Uterus (tissue), 4 donors: Measurements from ENCODE around the gene PLSCR4. TPM values are rescaled to one million over a fixed set of nuclear protein-coding genes. Genes with fewer than 3 reads are reported as not detected.

Experiments
- DNase-seq, 2 donors: peaks; one replicate each; pipeline ENCODE4 v3.0.0-alpha.2; 2019 to 2020
- H3K27ac ChIP-seq, 2 donors: fragments of 200-600 bp; sonication (generic); 1 replicate in 1 of 2; 2 replicates in 1 of 2; pipeline ENCODE4 v1.5.1; 2016 to 2018
- H3K27me3 ChIP-seq, 2 donors: fragments of 200-600 bp; sonication (generic); one replicate each; pipeline ENCODE4 v1.5.1; 2018 to 2019; ENCODE audit warnings: control low read depth in 1 of 2
- H3K36me3 ChIP-seq, 2 donors: fragments of 200-600 bp; sonication (generic); one replicate each; pipeline ENCODE4 v1.5.1; 2019; ENCODE audit warnings: control low read depth in 1 of 2
- H3K4me1 ChIP-seq, 2 donors: fragments of 200-600 bp; sonication (generic); one replicate each; pipeline ENCODE4 v1.5.1; 2018 to 2019; ENCODE audit warnings: control low read depth in 1 of 2
- H3K4me3 ChIP-seq, 2 donors: fragments of 200-600 bp; sonication (generic); 1 replicate in 1 of 2; 2 replicates in 1 of 2; pipeline ENCODE4 v1.5.1; 2018 to 2019; ENCODE audit warnings: mild to moderate bottlenecking in 1 of 2
- H3K9me3 ChIP-seq, 2 donors: fragments of 200-600 bp; sonication (generic); one replicate each; pipeline ENCODE4 v1.5.1; 2019; ENCODE audit warnings: control low read depth in 1 of 2
- POLR2A ChIP-seq, 2 donors: fragments of 450-650 bp; IDR thresholded peaks; one replicate each; pipeline ENCODE4 v1.6.1; 2016; ENCODE audit warnings: antibody characterized with exemption in 2 of 2, mild to moderate bottlenecking in 1 of 2, moderate library complexity in 1 of 2
- intact Hi-C: fragments of 100-400 bp; cut with DNase I; formaldehyde crosslinking; loops from one replicate; pipeline ENCODE4 v1.15.1; 2023; ENCODE audit warnings: low total_unique reads
- total RNA-seq, 4 donors: library from RNA; depleted of rRNA in 3 of 4; stranded (reverse); fragments of >200 nt in 3 of 4; gene quantifications; one replicate each; pipeline versions ENCODE4 v1.1.0 to v1.2.4, GENCODE V29; 2014 to 2023
- TF ChIP-seq, protein P1 (sequence below), 4 experiments: fragments of 200-600 bp in 2 of 4; fragments of 450-650 bp in 2 of 4; sonication (generic) in 2 of 4; IDR thresholded peaks; one replicate each; pipeline ENCODE4 v1.5.1; 2016 to 2019; ENCODE audit warnings: antibody characterized with exemption in 4 of 4, mild to moderate bottlenecking in 2 of 4, moderate library complexity in 1 of 4
- donor health status: DM: yes; HTN: yes; CAD: no.

PLSCR4 gene
- total RNA-seq, 4 donors from 2014 or later, result 45.9 to 107 (median 67.8) TPM

DNA sequence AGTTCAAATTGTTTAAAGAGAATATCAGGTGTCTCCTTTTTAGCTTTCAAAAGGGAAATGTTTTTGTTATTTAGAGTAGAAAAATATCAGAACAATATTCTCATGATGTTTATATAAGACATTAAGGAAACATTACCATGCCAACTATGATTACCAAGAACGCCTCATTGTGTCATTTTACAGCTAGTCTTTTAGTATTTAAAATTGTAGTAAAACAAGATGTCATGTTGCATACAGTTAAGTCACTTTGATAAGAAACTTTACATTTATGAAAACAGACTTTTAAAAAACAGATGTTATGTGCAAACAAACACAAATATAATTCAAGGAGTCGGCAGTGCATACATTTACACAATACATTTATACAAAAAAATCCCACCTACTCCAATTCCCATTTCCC, 4.4 kb downstream of the PLSCR4 start:
- Histone ChIP-seq H3K4me3 (no peak overlapping the region), H3K36me3 (no peaks in the 10 kb centered on the region), H3K9me3 (no peaks in the 10 kb centered on the region), H3K4me1 (no peaks in the 10 kb centered on the region), H3K27ac (peak overlapping the region in 1 of 2 donors; percentile 51), H3K27me3 (no peaks in the 10 kb centered on the region)
- TF ChIP-seq POLR2A (IDR thresholded peaks at IDR 0.05), result no peak
- TF ChIP-seq, protein P1, sequence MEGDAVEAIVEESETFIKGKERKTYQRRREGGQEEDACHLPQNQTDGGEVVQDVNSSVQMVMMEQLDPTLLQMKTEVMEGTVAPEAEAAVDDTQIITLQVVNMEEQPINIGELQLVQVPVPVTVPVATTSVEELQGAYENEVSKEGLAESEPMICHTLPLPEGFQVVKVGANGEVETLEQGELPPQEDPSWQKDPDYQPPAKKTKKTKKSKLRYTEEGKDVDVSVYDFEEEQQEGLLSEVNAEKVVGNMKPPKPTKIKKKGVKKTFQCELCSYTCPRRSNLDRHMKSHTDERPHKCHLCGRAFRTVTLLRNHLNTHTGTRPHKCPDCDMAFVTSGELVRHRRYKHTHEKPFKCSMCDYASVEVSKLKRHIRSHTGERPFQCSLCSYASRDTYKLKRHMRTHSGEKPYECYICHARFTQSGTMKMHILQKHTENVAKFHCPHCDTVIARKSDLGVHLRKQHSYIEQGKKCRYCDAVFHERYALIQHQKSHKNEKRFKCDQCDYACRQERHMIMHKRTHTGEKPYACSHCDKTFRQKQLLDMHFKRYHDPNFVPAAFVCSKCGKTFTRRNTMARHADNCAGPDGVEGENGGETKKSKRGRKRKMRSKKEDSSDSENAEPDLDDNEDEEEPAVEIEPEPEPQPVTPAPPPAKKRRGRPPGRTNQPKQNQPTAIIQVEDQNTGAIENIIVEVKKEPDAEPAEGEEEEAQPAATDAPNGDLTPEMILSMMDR (IDR thresholded peaks at IDR 0.05), result no peak
- DNase-seq, result no peak
- intact Hi-C loops, result no loop called here

DNA sequence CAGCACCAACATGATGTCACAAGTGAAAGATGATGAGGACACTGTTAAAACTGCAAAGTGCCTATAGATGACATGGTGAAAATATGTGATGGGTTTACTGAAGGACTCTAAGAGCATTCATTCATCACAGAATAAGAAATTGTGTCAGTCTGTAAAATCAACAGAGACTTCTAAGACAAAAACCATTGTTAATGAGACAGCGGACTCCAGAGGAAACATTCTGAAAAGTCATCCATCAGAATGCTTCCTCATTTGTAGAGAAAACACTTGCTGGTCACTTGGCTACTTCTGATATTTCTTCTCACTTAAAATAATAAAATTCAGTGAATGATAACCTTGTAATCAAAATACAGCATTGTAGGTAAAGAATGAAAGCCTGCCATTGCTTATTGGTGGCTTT, 7.3 kb downstream of the PLSCR4 start:
- H3K27ac ChIP-seq, result peak overlapping the region in 1 of 2 donors; percentile 70
- intact Hi-C loops, result no loop called here
- H3K4me3 ChIP-seq, result no peak overlapping the region
- H3K36me3 ChIP-seq, result no peaks in the 10 kb centered on the region
- H3K4me1 ChIP-seq, result no peaks in the 10 kb centered on the region
- no peaks in the 10 kb centered on the region for H3K9me3 ChIP-seq
- no peak for DNase-seq
- no peaks in the 10 kb centered on the region for H3K27me3 ChIP-seq
- no peak for TF ChIP-seq POLR2A (IDR thresholded peaks at IDR 0.05)
- TF ChIP-seq, protein P1 (IDR thresholded peaks at IDR 0.05), result no peak

DNA sequence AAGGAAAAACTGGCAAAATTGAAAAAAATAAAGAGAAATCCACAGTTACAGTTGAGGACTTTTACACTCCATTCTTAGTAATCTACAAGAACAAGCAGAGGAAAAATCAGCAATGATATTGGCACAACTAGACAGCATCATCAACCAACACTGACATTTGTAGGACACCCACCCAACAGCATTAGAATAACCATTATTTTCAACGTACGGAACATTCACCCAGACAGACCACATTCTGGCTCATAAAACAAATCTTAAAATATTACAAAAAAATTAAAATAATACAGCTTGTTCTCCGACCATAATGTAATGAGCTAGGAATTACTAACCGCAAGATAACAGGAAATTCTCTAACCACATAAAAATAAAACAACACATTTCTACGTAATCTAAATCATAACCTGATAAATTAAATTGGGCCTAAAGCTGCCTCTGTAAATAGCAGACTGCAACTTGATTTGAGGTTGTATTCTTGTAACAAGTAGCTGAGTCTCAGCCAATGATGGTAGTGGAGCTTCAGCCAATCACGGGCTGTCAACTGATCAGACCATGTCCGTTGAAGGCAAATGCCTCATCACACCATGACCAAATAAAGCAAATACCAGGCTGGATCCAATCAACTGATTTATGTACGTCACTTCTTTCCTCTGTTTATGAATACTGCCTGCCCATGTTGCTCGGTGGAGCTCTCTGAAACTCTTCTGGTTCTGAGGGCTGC, 9.2 kb downstream of the PLSCR4 start:
- DNase-seq, result peak; percentile 20 to 46
- no peaks in the 10 kb centered on the region for H3K36me3 ChIP-seq
- H3K4me1 ChIP-seq, result no peaks in the 10 kb centered on the region
- no peaks in the 10 kb centered on the region for H3K27me3 ChIP-seq
- H3K9me3 ChIP-seq, result peaks cover 0 to 12% of the 10 kb centered on the region in 2 donors
- TF ChIP-seq, protein P1 (IDR thresholded peaks at IDR 0.05), result no peak
- no peak for TF ChIP-seq POLR2A (IDR thresholded peaks at IDR 0.05)
- no peak overlapping the region for H3K4me3 ChIP-seq
- H3K27ac ChIP-seq, result peak overlapping the region; percentile 44 to 70
- intact Hi-C loops, result no loop called here

DNA sequence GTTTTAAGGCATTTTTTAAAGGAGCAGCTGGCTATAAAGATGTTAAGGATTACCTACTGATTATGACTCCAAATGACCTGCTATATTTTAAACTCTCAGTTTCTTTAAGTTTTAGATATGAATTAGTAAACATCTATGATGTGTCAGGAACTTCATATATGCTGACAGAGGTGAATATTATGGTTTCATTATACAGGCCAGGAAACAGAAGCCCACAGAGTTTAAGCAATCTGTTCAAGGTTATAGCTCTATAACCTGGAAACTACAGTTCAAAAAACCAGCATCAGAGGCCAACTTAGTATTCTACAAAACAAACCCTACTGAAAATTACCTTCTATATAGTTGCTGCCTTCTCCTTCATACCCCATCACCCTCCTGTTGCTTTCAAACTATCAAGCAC, 17.4 kb downstream of the PLSCR4 start:
- DNase-seq, result no peak
- Histone ChIP-seq H3K4me1 (no peaks in the 10 kb centered on the region), H3K4me3 (no peak overlapping the region), H3K9me3 (peaks cover 0 to 28% of the 10 kb centered on the region in 2 donors), H3K36me3 (no peaks in the 10 kb centered on the region), H3K27ac (no peak overlapping the region), H3K27me3 (no peaks in the 10 kb centered on the region)
- intact Hi-C loops, result no loop called here
- no peak for TF ChIP-seq POLR2A (IDR thresholded peaks at IDR 0.05)
- TF ChIP-seq, protein P1 (IDR thresholded peaks at IDR 0.05), result no peak

DNA sequence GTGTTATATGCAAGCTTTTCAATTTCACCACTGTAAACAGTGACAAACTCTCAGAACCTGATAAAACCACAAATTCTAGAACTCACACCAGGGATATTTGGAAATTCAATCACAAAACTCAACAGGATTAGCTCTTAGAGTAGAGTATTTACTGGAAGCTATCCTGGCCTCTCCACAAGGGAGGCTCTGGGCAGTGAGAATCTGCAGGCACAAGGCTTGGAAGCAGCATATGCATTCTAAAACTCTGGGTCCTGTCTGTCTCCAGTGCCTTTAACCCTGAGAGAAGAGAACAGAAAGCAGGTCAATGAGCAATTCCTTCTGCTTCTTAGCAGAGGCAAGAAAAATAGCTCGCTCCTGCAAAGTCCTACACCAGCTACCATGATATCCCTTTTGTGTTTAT, 23.4 kb downstream of the PLSCR4 start:
- Histone ChIP-seq H3K9me3 (no peaks in the 10 kb centered on the region), H3K36me3 (no peaks in the 10 kb centered on the region), H3K4me3 (no peak overlapping the region), H3K27me3 (no peaks in the 10 kb centered on the region), H3K27ac (no peak overlapping the region), H3K4me1 (peaks cover 0 to 2% of the 10 kb centered on the region in 2 donors)
- DNase-seq, result no peak
- intact Hi-C loops, result loop anchor here (10.0 kb wide), 1 partner anchor 97 kb away; no protein-coding TSS in a partner anchor
- TF ChIP-seq, protein P1 (IDR thresholded peaks at IDR 0.05), result no peak
- TF ChIP-seq POLR2A (IDR thresholded peaks at IDR 0.05), result no peak
